ENCODE measurements around the gene NPY2R.

The NPY2R gene

GRCh38 chr4:155249016-155249566 lies 40.7 kb downstream of the NPY2R start:
- DNase-seq (ENCODE audit: low spot score): no peak

GRCh38 chr4:155252327-155252726 lies 43.9 kb downstream of the NPY2R start:
- no peak for DNase-seq (ENCODE audit: low spot score)

DNA sequence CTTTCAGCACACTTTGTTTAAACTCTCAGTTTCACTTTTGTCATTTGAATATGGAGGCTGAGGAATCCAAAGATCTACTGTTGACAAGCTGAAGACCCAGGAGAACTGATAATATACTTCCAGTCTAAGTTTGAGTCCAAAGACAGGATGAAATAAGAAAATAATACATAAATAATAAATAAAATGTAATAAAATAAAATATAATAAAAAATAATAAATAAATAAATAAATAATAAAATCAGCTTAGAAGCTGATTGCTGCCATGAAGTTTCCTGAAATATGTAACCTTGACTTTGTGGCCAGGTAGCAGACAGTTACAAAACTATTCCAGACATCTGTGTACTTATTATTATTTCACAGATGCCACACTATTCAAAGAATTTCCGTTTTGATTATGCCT lies 55.0 kb downstream of the NPY2R start:
- no peak for DNase-seq (ENCODE audit: low spot score)

- no peak for DNase-seq (ENCODE audit: low spot score)
Measured at GRCh38 chr4:155265113-155265512, 56.7 kb downstream of the NPY2R start.
